ENCODE data around the gene UBE2J1.
"Not testable (repeated sequence)": the region's sequence is repeated elsewhere in the genome, so short reads cannot be mapped to it uniquely, and the experiment has no call there.

Gene UBE2J1, protein sequence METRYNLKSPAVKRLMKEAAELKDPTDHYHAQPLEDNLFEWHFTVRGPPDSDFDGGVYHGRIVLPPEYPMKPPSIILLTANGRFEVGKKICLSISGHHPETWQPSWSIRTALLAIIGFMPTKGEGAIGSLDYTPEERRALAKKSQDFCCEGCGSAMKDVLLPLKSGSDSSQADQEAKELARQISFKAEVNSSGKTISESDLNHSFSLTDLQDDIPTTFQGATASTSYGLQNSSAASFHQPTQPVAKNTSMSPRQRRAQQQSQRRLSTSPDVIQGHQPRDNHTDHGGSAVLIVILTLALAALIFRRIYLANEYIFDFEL

DNA sequence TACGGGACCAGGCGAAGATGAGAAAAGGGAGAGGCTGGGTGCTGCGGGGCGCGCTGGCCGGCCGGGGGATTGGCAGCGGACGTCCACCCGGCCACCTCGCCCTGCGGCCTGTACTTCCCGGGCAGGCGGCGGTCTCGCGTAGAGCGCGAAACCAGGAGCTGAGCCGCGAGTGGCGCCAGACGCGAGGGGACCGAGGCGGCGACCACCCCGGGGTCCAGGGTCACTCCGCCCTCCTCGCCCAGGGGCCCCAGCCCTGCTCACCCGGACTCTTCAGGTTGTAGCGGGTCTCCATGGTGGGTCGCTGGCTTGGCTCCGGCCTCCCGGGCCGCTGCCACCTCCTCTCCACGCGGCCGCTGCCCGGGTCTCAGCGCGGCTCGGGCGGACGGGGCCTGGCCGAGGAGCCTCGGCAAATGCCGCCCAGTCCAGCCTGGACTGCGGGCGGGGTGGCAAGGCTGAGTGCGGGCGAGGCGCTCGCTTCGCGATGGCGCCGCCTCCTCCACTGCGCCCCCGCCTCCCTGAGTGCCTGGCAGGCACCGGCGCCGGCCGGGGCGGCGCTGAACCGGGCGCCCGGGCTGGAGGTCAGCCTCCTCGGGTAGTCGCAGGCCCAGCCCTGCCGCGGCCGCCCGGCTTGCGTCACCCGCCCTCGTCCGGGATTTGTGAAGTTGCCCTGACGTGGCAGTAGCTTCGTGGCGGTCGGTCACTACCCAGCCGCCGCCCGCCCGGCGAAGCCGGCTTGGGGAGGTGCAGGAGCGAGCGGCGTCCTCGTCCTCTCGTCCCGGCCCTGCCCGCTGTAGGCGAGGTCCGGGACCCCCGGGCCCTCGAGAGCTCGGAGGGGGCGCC is at the start of gene UBE2J1:
Gene UBE2J1 (minus strand): TSS at position 445 of the 840 bp plus-strand sequence. CDS start 153 bp downstream, at position 292.
- peak; percentile 73 for DNase-seq

GRCh38 chr6:89400912-89401399 is 48.4 kb upstream of the UBE2J1 start:
- DNase-seq = no peak

- no peak for DNase-seq
Measured at GRCh38 chr6:89400050-89400449, 47.5 kb upstream of the UBE2J1 start.

DNA sequence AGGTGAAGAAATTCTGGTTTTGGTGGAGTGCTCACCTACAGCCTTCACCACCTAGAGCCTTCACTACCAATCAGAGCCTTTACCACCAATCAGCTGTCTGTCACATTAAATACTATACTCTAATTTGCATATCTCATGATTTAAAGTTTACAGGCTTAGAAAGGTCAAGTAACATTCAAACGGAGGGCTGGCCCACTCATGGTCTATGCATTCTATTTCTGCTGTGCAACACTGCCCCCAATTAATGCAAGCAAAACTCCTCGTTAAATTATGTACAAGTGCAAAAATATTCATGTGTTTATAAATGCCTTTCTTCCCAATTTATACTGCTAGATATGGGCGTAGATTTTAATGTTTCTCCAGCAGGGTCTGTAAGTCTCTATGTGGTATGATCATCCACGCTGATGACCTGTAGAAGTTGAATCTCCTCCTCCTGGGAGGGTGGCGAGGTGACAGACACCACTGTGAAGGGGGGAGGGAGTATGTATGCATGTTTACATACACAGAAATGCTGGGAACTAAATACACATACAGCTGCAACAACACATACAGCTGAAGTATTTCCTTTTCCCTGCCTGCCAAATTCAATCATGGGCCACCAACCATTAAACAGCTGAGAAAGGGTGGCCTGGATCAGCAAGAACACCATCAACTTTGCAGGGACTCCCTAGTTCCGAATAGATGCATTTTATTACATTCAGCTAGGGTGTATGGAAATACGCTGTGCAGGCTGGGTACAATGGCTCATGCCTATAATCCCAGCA is 46.4 kb upstream of the UBE2J1 start:
- DNase-seq = no peak

GRCh38 chr6:89397884-89398283 is 45.4 kb upstream of the UBE2J1 start:
- not testable (repeated sequence) for DNase-seq

DNA sequence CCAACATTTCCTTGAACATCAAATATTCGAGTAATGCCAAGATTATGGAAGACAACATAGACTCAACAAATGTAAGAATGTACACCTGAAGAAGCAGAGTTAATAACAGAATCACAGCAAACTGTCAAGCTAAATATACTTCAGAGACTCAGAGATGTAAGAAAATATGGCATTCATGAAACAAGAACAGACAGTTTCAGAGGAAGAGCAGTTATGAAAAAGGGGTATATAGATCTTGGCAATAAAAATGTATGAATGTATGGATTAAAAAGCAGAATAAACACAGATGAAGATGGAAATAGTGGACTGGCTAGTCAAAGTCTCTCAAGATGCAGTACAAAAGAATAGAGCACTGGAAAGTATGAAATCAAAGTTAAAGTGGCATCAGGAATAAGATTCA is 41.1 kb upstream of the UBE2J1 start:
- no peak for DNase-seq

DNA sequence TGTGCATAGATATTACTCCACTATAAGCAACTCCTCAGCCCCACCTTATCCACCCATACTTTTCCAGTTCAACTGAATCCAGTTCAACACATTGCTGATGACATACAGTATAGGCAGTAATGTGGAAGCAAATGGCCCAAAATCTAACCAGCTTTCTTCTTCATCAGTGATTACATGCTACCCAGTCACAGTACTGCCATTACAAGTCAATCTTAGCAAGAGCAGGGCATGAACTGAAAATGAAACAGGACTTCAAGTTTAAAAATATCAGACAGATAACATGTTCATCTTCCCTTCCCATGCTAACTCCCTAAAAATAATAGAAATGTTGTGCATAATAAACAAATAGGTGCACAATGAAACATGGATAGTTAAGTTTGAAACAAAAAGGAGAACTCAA is 40.3 kb upstream of the UBE2J1 start:
- DNase-seq = no peak

- no peak for DNase-seq
Measured at GRCh38 chr6:89388846-89389245, 36.3 kb upstream of the UBE2J1 start.

- no peak for DNase-seq
Measured at GRCh38 chr6:89387516-89388201, 35.1 kb upstream of the UBE2J1 start.

DNA sequence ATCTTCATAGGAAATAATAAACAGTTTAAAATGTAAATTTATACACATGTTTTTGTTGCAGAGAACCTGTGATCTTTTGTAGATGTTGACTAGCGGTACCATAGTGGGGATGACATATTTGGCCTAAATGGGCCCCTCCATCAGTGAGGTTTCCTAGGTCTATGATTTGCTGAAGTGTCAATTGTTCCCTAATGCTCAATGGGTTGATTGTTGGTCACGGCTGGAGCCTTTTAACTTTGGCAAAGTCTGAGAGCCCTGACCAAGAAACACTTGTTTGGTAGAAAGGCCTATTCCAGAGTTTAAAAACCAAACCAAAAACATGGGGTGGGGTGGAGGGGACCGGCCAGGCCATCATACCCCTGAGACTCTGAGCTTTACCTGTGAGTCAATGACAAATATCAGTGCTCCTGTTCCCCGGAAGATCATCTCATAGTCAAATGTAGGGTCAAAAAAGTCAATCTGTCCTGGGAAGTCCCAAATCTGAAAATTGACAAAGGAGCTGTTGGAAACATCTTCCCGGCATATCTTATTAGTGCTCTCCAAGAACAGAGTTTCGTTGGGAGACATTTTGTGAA is 34.5 kb upstream of the UBE2J1 start:
- no peak for DNase-seq

- DNase-seq = no peak
Measured at GRCh38 chr6:89385846-89386245, 33.3 kb upstream of the UBE2J1 start.

GRCh38 chr6:89385156-89385667 is 32.7 kb upstream of the UBE2J1 start:
- no peak for DNase-seq

- DNase-seq = no peak
Measured at GRCh38 chr6:89381031-89381430, 28.5 kb upstream of the UBE2J1 start.

- no peak for DNase-seq
Measured at GRCh38 chr6:89379281-89379680, 26.8 kb upstream of the UBE2J1 start.

- DNase-seq = no peak
Measured at GRCh38 chr6:89378628-89379027, 26.1 kb upstream of the UBE2J1 start.

- DNase-seq = peak; percentile 53
Measured at GRCh38 chr6:89375427-89376267, 23.1 kb upstream of the UBE2J1 start.

DNA sequence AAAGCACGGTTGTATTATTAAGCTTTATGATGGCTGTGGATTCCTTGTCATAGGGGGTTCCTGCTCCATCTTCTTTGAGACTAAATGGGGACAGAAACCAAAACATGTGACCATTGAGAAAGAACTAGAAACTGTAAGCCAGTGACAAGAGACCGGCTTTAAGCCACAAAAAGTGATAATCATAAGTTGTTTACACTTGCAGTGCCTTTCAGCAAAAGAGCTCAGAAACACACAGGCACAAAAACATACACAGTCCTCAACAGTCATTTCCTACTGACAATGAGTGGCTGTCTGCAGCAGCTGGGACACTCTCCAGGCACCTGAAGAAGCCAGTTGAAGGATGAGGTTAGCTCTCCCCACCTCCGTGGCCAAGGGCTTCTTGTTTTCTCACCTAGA is 20.0 kb upstream of the UBE2J1 start:
- no peak for DNase-seq

GRCh38 chr6:89371849-89372505 is 19.5 kb upstream of the UBE2J1 start:
- peak; percentile 82 for DNase-seq

DNA sequence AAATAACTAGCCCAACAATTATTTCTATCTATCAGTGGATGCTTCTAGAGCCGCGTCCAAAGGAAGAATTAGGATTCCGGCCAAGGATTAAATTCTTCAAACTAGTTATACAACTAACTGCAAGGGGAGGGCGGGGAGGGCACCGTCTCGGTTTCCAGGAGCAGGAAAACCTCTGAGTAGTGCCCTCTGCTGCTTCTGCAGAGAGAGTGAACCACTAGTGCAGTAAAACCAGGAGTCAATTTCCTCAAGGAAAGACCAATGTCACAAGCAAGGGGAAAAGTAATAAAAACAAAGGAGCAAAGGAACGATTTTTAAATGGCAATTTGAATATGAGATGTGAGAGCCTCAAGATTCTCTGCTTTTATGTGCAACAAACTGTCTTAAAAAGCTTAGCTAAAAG is 16.5 kb upstream of the UBE2J1 start:
- DNase-seq = no peak

DNA sequence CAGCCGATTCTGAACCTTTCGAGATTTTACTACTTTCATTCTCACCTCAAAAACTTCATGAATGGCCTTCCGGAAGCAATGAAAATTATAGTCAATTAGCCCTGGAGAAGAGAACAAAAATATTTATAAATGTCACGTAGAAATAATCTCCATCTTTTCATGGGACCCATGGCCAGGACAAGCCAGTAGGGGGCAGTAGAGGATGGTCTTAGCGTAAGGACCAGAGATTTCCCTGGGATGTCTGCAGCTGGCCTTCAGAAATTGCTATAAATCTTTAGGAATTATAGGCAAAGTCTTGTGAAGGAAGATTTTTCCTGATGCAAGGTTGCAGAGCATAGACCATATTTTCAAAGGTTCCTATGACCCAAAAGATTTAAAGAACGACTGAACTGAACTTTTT is 15.6 kb upstream of the UBE2J1 start:
- DNase-seq = peak; percentile 60

GRCh38 chr6:89364586-89364985 is 12.1 kb upstream of the UBE2J1 start:
- DNase-seq = no peak
